NK-92 (cell line): ENCODE data around the gene CKLF.
"Not testable (repeated sequence)": the region's sequence is repeated elsewhere in the genome, so short reads cannot be mapped to it uniquely, and the experiment has no call there.

ENCODE experiments used
- DNase-seq: peaks from one replicate; lab custom pipeline; 2025; ENCODE audit not compliant: unreplicated experiment; lab: John Stamatoyannopoulos, UW

Gene CKLF

DNA sequence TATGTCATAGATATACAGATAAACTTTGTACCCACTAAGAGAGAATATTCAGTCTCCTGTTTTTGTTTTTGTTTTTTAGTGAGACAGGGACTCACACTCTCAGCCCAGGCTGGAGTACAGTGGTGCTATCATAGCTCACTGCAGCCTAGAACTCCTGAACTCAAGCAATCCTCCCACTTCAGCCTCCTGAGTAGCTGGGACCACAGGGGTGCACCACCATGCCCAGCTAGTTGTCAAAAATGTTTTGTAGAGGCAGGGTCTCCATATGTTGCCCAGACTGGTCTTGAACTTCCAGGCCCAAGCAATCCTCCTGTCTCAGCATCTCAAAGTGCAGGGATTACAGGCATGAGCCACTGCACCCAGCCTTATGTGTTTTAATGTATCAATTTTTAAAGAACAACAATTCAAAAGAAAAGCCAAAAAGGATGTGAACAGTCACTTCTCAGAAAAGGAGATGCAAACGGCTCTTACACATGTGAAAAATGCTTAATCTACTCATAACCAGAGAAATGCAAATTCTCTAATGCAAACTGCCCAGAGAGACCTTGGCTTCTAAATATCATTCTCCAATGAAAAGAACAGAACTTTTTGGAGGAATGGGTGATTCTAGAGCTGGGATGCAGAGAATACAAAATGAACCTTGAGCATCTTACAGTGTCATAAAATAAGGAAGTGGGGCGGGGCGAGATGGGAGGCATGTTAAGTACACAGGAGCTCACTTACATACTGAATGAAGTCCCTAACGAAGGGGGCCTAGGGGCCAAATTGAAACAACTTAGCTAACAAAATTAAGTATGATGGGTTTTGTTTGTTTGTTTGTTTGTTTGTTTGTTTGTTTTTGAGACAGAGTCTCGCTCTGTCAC is 44.8 kb downstream of the CKLF start:
- DNase-seq, result no peak

DNA sequence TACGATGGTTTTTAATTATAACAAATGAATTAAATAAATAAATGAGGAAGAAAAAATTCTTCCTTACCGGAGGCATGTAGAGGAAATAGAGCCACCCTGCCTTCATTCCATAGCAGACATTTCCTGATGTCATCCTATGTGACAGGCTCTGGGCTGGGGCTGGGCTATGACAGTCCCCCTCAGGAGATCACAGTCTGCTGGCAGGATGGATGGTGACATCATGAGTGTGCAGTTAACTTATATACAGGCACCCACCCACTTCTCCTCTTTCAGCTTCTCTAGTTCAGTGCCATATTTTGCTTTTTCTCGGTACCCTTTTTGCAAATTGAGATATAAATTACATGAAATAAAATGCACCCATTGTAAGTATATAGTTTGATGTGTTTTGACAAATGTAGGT is 45.7 kb downstream of the CKLF start:
- DNase-seq, result no peak

DNA sequence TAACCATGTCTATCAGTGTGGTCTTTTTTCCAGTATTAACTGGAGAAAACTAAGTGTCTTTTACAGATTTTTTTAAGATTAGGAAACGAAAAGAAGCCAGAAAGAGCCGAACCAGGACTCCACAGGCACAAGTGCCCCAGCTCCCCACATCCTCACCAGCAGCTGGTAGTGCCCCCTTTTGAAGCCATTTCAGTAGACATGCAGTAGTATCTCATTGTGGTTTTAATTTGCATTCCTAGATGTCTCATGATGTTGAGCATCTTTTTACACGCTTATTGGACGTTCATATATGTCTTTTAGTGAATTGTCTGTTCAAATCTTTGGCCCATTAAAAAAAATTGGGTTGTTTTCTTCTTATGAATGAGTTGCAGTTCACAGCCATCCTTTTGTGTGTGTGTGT is 47.4 kb downstream of the CKLF start:
- DNase-seq, result no peak

GRCh38 chr16:66600477-66600876 is 48.1 kb downstream of the CKLF start:
- no peak for DNase-seq

DNA sequence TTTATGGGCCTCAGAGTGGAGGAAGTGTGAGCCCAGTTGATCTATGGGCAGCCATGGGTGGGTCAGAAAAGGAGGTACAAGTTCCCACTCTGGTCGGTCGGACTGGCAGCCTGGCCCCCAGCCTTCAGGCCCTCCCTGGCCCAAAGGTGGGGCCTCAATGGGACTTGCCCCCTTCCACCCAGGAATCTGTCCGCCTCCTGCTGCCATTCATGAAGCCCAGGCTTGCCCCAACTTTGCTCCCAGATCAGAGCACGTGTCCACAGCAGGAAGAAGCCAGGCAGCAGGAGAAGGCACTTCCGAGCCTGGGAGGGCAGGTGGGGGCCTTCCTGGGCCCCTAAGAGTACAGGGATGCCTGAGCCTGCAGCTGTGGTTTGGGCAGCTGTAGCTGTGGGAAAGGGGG is 49.1 kb downstream of the CKLF start:
- no peak for DNase-seq

DNA sequence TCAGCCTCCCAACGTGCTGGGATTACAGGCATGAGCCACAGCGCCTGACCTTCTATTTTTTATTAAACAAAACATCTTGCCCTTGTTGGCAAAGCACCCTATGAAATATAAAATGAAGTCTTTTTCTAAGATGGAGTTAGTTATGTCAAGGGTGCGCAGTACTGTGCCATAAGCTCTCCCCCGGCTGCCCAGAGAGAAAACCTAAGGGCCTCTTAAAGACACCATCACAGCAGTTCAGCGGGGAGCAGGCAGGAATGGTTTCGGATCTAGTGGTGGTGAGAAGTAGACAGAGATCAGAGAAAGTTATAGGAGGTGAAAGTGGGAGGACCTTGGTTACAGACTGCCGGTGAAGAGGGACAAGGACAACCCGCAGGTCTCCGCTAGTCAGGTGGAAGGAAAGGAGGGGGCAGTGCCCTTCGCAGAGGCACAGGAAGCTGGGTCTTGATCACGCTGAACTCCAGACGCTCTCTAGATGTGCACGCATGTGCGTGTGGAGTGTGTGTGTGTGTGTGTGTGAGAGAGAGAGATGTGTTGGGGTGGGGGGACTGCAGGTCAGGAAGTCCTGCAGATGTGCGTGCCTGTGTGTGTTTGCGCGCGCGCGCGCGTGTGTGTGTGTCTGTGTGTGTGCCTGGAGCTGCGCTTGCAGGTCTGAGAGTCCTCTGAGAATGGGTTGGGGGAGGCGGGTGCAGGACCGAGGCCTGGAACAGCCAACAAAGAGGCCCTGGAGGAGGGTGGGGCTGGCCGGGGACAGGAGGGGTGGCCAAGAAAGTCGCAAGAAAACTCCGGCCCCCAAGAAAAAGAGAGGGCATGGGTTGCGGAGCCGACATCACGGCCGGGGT is 51.4 kb downstream of the CKLF start:
- DNase-seq, result no peak

DNA sequence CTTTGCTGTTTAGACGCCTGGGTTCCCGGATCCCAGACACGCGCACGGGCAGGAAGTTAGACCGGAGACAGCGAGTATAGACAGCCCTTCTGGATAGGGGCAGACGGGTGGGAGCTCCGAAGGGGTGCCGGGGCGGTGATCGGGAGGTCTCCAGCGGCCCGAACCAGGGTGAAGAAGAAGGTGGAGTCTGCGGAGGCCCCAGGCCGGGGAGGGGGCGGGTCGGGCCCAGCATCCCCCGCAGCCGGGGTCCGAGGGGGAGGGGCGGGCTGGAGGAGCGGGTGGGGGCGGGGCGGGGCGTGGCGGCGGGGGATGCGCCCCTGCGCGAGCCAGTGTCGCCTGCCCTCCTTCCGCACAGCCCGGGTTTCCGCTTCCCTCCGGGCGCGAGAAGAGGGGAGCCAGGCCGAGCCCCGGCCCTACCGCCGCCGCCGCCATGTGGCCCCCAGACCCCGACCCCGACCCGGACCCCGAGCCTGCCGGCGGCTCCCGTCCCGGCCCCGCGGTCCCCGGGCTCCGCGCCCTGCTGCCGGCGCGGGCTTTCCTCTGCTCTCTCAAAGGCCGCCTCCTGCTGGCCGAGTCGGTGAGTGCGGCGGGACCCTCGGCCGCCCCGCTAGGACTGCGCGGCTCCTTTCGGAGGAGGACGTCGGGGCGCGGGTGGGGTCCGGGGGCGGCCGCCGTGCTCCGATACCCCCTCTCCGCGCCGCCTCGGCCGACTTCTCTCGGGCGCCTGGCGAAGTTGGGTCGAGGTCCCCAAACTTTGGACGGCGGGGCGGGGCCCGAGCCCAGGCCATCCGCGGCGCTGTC is 52.2 kb downstream of the CKLF start, which contains the start of gene CMTM3:
Gene CMTM3 (plus strand): TSS at position 329 of the 801 bp plus-strand sequence. CDS start 102 bp downstream, at position 431.
- no peak for DNase-seq

GRCh38 chr16:66605177-66605978 is 53.0 kb downstream of the CKLF start:
- DNase-seq, result no peak

DNA sequence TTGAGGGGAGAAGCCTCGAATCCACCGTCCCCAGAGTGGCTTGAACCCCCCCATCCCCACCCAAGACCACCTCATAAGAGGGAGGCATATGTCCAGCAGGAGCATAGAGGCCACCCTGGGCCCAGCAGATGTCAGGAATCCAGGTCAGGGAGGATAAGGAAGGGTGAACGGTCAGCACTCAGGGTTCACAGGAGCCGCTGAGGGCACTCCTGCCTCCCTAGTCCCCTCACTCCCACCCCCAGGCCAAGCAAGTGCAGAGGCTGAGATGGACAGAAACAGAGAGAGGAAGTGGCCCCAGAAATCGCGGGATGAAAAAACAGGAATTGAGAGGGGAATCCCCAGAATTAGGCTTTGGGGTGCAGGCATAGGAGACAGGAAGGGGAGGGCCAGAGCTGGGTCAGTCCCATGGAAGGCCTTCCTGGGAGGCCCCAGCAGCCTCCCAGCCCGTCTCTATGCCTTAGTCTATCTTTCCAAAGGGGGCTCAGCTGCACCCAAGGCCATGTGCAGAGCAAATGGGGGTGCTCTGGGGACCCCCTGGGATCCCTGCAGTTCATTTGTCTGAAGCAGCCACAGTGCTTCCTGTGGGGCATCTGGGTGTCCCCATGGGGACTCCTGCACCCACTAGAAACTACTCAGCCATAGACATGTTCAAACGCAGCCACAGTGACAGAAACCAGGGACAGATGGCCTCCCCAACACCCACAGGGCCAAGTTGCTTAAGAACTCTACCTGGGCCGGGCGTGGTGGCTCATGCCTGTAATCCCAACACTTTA is 53.8 kb downstream of the CKLF start:
- DNase-seq, result no peak

DNA sequence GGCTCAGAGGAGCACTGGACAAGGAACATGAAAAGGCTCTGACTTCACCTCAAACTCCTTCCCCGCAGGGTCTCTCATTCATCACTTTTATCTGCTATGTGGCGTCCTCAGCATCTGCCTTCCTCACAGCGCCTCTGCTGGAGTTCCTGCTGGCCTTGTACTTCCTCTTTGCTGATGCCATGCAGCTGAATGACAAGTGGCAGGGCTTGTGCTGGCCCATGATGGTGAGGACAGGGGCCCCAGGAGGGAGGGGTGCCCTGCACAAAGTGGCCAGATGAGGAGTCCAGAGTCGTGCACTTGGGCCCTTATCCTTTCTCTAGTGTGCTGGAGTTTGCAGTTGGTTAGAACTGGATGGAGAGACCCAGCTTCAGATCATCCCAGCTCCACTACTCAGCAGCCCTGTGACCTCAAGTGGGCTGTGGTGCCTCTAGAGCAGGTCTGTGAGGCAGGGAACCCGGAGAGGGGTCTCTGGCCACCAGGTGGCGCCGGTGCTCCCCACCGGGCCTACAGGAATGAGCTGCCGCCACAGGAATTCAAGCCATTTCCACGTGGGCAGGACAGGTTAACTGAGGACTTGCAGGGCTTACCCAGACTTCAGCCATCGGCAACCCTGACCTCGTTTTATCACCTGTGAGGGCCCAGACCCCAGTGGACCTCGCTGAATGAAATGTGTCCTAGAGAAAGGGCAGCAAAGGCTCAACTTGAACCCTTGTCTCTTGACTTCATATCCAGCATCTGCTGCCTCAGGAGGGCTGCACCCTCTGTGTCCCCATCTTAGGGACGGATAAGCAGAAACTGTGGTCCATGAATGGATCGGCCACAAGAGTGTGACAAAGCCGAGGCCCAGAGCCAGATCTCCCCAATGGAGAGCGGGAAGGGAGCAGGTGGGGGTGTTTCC is 56.1 kb downstream of the CKLF start:
- no peak for DNase-seq

DNA sequence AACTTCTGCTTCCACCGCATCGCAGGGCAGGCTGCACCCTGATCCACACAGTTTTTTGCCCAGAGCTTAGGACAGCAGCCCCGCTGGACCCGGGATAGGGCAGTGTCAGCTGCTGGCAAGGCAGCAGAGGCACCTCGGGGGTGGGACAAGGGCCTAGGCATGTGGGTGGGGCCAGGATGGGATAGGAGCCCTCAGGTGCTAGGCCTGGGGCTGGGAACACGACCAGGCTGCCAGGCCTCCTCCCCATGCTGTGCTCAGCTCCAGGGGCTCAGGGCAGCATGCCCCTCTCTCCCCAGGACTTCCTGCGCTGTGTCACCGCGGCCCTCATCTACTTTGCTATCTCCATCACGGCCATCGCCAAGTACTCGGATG is 56.7 kb downstream of the CKLF start:
- no peak for DNase-seq

DNA sequence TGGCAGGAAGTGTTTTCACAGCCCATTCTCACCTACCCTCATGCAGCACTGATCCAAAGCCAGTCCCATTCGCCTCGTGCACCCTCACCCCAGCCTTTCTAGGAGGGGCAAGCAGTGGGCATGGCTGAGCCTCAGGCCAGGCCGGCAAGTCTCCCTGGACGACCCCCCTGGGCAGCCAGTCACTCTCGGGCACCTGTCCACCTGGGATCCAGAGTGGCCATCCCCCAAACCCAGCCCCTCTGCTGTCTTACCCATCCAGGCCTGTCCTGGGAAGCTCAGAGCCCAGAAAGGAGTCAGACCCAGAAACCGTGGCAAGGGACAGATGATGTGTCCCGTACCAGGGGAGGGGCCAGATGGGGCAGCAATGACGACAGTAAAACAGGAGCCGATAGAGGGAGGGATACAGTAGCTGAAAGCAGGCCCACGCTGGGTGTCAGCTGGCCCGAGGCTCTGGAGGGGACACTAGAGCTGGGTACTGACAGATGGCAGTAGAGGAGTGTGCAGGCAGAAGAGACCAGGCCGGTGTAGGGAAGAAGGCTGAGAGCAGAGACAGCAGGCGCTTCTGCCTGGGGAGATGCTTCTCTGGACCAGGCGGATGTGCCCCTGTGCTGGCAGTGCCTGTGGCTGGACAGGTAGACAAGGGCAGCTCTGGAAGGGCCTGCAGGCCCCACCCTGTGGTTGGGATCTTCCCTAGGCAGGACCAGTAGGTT is 57.9 kb downstream of the CKLF start:
- DNase-seq, result no peak

- not testable (repeated sequence) for DNase-seq
Measured at GRCh38 chr16:66611911-66612310, 59.5 kb downstream of the CKLF start.

DNA sequence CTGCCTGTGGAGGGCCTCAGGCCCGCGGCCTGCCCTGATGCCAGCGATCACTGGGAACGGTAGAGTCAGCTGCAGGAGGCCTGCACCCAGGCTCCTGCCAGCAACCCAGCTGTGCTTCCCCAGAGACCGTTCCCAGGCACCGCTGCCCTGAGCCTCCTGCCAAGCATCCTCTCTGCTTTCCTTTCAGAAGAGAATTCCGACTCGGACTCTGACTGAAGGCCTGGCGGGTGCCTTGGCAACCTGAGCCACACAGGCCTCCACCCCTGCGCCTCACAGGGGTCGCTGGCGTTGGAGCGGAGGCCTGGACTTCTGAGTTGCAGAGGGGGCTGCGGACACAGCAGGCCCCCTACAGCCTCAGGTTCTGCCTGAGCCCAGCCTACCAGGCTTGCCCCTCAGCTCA is 60.0 kb downstream of the CKLF start:
- no peak for DNase-seq

- no peak for DNase-seq
Measured at GRCh38 chr16:66614161-66614802, 61.9 kb downstream of the CKLF start.
